ACC112 (cell line): ENCODE data around the gene GOT1.

Experiments used
- H2AFZ ChIP-seq: fragments of 200-600 bp; sonication (generic); one replicate; pipeline ENCODE4 v1.6.0; 2017; ENCODE audit warnings: antibody characterized with exemption, low read length; ENCODE audit not compliant: unreplicated experiment
- H3K27ac ChIP-seq: fragments of 200-600 bp; sonication (generic); 2 replicates; pipeline ENCODE4 v1.5.1; 2014; ENCODE audit warnings: low read depth, mild to moderate bottlenecking, antibody characterized with exemption, low read length, moderate library complexity
- H3K27me3 ChIP-seq: fragments of 200-600 bp; sonication (generic); 2 replicates; pipeline ENCODE4 v1.6.1; 2014; ENCODE audit warnings: mild to moderate bottlenecking, antibody characterized with exemption, low read length, moderate library complexity, mixed read lengths; ENCODE audit not compliant: insufficient read depth
- H3K36me3 ChIP-seq: fragments of 200-600 bp; sonication (generic); 2 replicates; pipeline ENCODE4 v1.6.1; 2016; ENCODE audit warnings: mild to moderate bottlenecking, antibody characterized with exemption, low read length, moderate library complexity, mixed read lengths; ENCODE audit not compliant: insufficient read depth
- H3K4me1 ChIP-seq: fragments of 200-600 bp; sonication (generic); one replicate; pipeline ENCODE4 v1.6.1; 2016; ENCODE audit warnings: low read length, mixed read lengths; ENCODE audit not compliant: insufficient read depth, unreplicated experiment, control insufficient read depth
- H3K4me3 ChIP-seq: fragments of 200-600 bp; sonication (generic); 2 replicates; pipeline ENCODE4 v1.5.1; 2014; ENCODE audit warnings: mild to moderate bottlenecking, low read depth, low read length
- H3K79me2 ChIP-seq: fragments of 200-600 bp; sonication (generic); one replicate; pipeline ENCODE4 v1.6.0; 2016; ENCODE audit warnings: low read length; ENCODE audit not compliant: control insufficient read depth, unreplicated experiment, insufficient read depth

The GOT1 gene

DNA sequence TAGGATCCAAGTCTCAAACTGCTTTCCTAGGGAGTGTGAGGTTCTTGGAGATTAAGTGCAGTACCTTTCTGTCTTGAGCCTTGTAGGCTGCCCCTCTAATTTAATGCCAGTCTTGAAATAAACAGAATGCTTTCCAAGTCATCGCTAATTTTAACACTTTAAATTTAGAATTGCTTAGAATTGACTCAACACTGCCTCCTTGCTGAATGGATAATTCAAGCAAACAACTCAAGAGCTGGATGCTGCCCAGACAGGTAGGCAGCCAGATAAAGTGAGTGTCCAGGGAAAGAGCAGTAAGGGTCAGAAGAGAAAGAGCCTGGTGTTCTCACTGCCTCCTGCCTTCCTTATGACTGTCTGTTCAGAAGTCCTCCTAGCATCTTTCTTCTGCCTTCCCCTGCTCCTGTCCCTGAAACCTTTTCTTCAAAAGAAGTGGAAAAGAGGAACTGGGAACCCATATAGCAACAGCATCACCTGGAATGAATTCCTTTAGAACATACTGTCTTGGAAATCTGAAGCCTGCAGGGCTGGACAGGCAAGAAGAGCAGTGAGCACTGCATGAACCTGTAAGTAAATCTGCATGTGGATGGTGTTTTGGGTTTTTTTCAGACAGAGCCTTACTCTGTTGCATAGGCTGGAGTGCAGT, 3.1 kb upstream of the GOT1 start:
- Histone ChIP-seq H3K4me1 (peaks cover 9% of the 10 kb centered on the region), H3K4me3 (no peak overlapping the region), H3K36me3 (no peaks in the 10 kb centered on the region), H3K27ac (no peak overlapping the region), H3K27me3 (no peaks in the 10 kb centered on the region), H2AFZ (no peak overlapping the region), H3K79me2 (peaks cover 28% of the 10 kb centered on the region)

DNA sequence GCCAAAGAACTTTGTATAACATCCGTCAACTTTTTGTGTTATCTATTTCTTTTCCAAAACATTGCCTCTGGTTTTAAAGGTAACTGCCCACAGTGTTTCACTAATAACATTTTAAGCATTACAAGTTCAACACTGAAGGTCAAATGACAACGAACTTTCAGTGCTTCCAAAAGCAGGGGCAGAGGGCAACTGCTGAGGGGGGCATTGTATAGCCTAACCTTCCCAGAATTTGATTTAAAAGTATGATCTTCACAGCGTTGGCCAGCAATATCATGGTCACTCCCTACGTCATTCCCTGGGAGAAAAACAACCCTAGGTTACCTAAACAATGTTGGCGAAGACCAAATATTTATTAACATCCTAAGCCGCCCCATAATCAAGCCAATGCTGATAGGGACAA, 2.5 kb upstream of the GOT1 start:
- peaks cover 9% of the 10 kb centered on the region for H3K4me1 ChIP-seq
- no peaks in the 10 kb centered on the region for H3K36me3 ChIP-seq
- H3K27me3 ChIP-seq, result no peaks in the 10 kb centered on the region
- no peak overlapping the region for H3K4me3 ChIP-seq
- no peak overlapping the region for H2AFZ ChIP-seq
- H3K27ac ChIP-seq, result no peak overlapping the region
- peaks cover 32% of the 10 kb centered on the region for H3K79me2 ChIP-seq

DNA sequence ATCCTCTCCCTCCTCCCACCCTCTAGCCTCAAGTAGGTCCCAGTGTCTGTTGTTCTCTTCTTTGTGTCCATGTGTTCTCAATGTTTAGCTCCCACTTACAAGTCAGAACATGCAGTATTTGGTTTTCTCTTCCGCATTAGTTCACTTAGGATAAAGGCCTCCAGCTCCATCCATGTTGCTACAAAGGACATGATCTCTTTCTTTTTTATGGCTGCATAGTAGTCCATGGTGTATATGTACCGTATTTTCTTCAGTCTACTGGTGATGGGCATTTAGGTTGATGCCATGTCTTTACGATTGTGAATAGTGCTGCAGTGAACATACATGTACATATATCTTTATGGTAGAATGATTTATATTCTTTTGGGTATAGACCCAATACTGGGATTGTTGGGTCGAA, 1.6 kb upstream of the GOT1 start:
- Histone ChIP-seq H3K36me3 (no peaks in the 10 kb centered on the region), H3K79me2 (peaks cover 35% of the 10 kb centered on the region), H3K4me3 (peak overlapping the region; percentile 91), H2AFZ (no peak overlapping the region), H3K27me3 (no peaks in the 10 kb centered on the region), H3K27ac (no peak overlapping the region), H3K4me1 (peaks cover 9% of the 10 kb centered on the region)

DNA sequence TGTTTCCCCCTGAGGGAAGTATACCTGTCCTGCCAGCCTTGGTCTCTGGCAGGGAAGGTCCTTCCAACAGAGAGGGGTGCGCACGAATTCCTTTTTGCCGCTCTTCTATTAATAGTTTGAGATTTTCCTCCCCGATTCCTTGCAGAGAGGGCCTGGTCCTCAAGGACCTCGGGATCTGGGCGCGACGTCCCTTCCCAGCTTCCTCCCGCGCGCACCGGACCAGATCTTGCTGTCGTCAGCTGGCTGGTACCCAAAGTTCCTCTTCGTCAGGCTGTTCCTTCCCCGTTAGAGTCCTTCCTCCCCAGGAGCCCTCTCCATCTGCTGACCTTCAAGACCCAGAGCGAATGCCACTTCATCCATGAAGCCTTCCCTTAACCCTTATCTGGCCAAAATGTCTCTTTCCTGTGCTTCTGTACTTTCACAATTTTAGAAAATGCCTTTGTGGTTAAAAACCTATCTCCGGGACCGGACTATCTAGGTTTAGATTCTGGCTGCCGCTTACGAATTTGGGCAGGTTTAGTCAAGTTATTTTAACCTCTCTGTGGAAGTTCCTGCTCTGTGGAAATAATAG, 851 bp upstream of the GOT1 start:
- Histone ChIP-seq H3K4me1 (peaks cover 9% of the 10 kb centered on the region), H3K79me2 (peaks cover 35% of the 10 kb centered on the region), H2AFZ (peak overlapping the region; percentile 86), H3K27ac (peak overlapping the region; percentile 50), H3K4me3 (peak overlapping the region; percentile 91), H3K27me3 (no peaks in the 10 kb centered on the region), H3K36me3 (no peaks in the 10 kb centered on the region)

DNA sequence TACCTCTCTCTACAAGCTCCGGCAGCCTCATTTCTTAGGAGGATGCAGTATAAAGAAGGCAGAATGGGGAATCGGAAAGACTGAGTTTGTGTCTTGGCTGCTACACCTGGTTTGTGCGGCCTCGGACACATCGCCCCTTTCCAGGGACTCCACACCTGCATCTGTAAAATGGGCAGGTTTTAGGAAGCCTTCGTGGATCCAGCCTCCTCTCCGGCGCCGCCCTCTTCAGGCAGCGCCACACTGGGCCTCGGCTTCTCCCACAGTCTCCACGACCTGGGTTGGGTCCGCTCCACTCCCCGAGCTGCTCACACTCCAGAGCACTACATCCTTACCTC, 341 bp downstream of the GOT1 start:
- H3K4me1 ChIP-seq, result peaks cover 9% of the 10 kb centered on the region
- peak overlapping the region; percentile 97 for H2AFZ ChIP-seq
- H3K36me3 ChIP-seq, result no peaks in the 10 kb centered on the region
- peak overlapping the region; percentile 91 for H3K4me3 ChIP-seq
- peaks cover 35% of the 10 kb centered on the region for H3K79me2 ChIP-seq
- no peaks in the 10 kb centered on the region for H3K27me3 ChIP-seq
- H3K27ac ChIP-seq, result peak overlapping the region; percentile 42; the same call in 1 of the 2 replicates

DNA sequence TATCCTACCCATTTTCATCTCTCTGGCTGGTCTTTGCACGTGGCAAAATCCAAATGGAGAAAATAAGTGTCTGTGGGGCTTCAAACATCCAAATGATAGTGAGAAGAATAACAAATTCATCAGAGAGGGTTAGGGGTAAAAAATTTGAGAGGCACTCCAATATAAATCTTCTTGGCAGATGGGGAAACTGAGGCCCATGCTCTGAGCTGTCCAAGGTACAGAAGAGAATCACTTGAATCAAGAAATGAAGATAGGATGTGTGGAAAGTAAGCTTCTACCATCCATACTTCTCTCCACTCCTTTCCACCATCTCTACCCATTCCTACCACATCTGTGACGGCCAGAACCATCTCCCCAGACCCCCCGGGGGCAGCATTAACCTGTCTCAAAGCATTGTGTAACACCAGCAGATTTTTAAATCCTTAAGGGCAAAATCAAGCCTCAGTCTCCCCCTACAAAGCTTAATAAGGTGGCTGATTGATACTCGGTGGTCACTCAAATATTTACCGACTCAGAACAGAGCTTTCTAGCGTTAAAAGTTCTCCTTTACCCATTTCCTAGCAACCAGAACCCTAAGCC, 818 bp downstream of the GOT1 start:
- H3K36me3 ChIP-seq, result no peaks in the 10 kb centered on the region
- peaks cover 9% of the 10 kb centered on the region for H3K4me1 ChIP-seq
- no peak overlapping the region for H3K27ac ChIP-seq
- H3K27me3 ChIP-seq, result no peaks in the 10 kb centered on the region
- H3K79me2 ChIP-seq, result peaks cover 35% of the 10 kb centered on the region
- H3K4me3 ChIP-seq, result peak overlapping the region; percentile 91
- H2AFZ ChIP-seq, result no peak overlapping the region

DNA sequence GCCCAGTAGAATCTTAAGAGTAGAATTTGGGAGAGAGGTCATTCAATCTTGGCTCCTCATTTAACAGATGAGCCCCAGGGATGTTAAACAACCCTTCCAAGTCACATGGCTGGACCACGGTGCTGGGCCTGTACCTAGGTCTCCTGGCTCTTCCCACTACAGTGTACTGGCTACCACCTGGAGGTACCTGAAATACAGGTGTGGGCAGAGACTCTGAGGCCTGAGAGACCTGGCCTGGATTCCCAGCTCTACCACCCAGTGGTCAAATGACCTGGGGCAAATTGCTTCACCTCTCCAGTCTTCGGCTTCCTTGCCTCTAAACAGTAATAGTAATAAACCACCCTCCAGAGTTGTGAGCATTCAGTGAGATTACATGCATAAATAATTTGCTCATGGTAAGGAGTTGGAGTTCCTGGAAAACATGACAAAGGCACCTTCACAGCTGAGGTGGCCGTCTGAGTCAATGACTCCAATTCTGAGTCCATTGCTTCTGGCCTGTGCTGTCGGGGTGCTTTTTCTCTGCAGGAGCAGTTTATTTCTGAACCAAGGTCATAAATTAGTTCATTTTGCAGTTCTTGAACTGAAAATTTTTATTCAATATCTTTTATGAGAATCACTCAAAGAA, 2.7 kb downstream of the GOT1 start:
- Histone ChIP-seq H2AFZ (no peak overlapping the region), H3K27ac (no peak overlapping the region), H3K4me3 (no peak overlapping the region), H3K27me3 (no peaks in the 10 kb centered on the region), H3K36me3 (no peaks in the 10 kb centered on the region; the same call in 1 of the 2 replicates), H3K79me2 (peaks cover 32% of the 10 kb centered on the region), H3K4me1 (peaks cover 9% of the 10 kb centered on the region)

DNA sequence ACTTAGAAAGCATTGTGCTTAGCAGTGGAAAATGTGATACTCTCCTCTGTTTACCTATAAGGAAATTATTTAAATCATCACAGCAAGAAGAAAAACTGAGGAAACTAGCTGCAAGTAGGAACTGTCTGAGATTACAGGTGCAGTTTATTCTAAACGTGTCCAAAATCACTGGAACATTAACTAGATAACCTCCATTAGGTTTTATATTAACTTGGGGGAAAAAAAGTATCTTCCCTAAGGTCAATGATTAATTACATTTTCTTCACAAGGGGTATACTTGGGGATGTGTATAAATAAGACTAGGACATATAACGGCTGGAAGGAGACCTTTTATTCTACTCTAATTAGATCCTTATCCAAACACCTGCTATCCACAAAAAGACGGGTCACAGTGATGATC, 3.7 kb downstream of the GOT1 start:
- no peaks in the 10 kb centered on the region; the same call in 1 of the 2 replicates for H3K36me3 ChIP-seq

DNA sequence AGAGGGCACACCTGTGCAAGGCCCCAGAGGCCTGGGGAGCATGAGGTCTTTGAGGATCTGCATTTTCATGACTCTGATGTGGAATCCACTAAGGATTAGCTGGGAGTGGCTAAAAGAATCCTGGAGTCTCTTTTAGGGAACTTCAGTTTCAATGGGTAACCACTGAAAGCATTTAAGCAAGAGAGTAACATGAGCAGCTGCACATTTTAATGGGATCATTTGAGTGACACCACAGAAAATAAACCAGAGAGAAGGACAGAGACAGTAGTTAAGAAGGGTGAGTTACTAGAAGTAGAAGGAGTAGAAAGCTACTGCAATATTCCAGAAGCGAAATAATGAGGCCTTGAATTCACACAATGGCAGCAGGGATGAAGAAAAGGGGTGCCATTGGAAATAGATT, 5.2 kb downstream of the GOT1 start:
- Histone ChIP-seq H3K4me1 (peaks cover 6% of the 10 kb centered on the region), H2AFZ (no peak overlapping the region), H3K27ac (no peak overlapping the region), H3K36me3 (peaks cover 5% of the 10 kb centered on the region), H3K79me2 (peaks cover 19% of the 10 kb centered on the region), H3K4me3 (no peak overlapping the region), H3K27me3 (no peaks in the 10 kb centered on the region)

More for the DNA sequence above, 3.7 kb downstream of the GOT1 start:
- Histone ChIP-seq H3K27ac (no peak overlapping the region), H2AFZ (no peak overlapping the region), H3K27me3 (no peaks in the 10 kb centered on the region), H3K79me2 (peaks cover 22% of the 10 kb centered on the region), H3K4me1 (peaks cover 6% of the 10 kb centered on the region), H3K4me3 (no peak overlapping the region)

DNA sequence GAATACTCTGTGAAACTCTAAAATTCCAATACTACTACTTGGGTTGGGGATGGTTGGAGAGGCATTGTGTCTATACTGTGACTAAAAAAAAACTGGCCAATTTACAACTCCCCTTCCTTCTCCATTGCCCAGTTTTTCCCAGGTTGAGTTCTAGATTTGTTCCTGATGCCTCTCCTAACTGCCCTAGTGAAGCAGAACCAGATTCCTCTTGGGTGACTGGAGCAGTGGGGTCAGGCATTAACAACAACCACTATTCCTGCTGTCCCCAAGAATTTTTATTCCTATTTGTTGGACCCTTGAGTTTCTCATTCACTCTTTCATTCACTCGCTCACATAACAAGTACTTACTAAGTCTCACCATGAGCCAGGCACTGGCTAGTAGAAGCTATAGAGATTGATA, 5.8 kb downstream of the GOT1 start:
- H3K4me3 ChIP-seq, result no peak overlapping the region
- H3K79me2 ChIP-seq, result peaks cover 13% of the 10 kb centered on the region
- H3K36me3 ChIP-seq, result peaks cover 10% of the 10 kb centered on the region
- H2AFZ ChIP-seq, result no peak overlapping the region
- H3K4me1 ChIP-seq, result peaks cover 4% of the 10 kb centered on the region
- no peaks in the 10 kb centered on the region for H3K27me3 ChIP-seq
- no peak overlapping the region for H3K27ac ChIP-seq
